ENCODE measurements around the gene C1QTNF8.

C1QTNF8 gene

DNA sequence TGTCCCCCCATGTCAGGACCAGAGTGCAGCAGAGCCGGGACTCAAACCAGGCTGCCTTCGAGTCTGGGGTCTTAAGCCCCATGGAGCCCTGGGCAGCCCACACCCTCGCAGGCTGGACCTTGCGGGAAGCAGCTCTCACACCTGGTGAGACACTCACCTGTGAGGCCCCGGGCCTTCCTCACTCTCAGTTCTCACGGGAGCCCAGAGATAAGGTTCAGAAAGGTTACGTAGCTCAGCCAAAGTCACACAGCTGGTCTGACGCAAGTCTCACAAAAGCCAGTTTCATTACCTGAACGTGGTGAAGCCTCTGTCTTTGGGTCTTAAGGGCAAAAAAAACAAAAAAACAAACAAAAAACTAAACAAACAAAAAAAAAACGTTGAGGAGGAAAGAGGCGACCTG is 56.3 kb downstream of the C1QTNF8 start:
- DNase-seq = no peak

- no peak for DNase-seq
Observed at GRCh38 chr16:1038932-1039331, 57.1 kb downstream of the C1QTNF8 start.
